K562 (cell line): ENCODE measurements around the gene KCNK16. TPM values are rescaled to one million over a fixed set of nuclear protein-coding genes. Genes with fewer than 3 reads are reported as not detected.
A peak's percentile ranks its signal among the peaks of the same experiment; 100 is the strongest.

ENCODE experiments used
- ATAC-seq: fragments of 200-7000 bp; cut with Tn5 transposase; 3 replicates; pipeline ENCODE4 v1.9.1; 2020; ENCODE audit warnings: moderate library complexity
- BruUV-seq: library from RNA; stranded (reverse); fragments of 400-500 nt; replicated peaks from 2 replicates; lab custom pipeline; 2021; lab: Mats Ljungman, UMichigan
- CTCF ChIA-PET: fragments of 300-600 bp; formaldehyde crosslinking; extraction: SDS; loops from one replicate; lab custom pipeline; 2021; ENCODE audit warnings: low intra/inter-chr PET ratio; lab: Yijun Ruan, JAX
- POLR2A ChIA-PET: fragments of 300-600, 350-650 bp; sonication (Branson Sonifier 250); formaldehyde crosslinking; extraction: SDS; loops from one replicate; lab custom pipeline; 2021; ENCODE audit warnings: antibody characterized with exemption, inconsistent platforms; lab: Yijun Ruan, JAX
- DNase-seq, 4 experiments: peaks; one replicate each; pipeline versions ENCODE4 v3.0.0 to v3.0.0-alpha.2; 2011 to 2018; ENCODE audit warnings: low spot score in 3 of 4, mixed read lengths in 3 of 4; ENCODE audit errors: extremely low read depth in 1 of 4
- FAIRE-seq: peaks from 2 replicates; lab custom pipeline; 2011; peaks lifted over from hg19 to GRCh38; lab: Jason Lieb, UNC
- H2AFZ ChIP-seq: 2 replicates; pipeline ENCODE4 v1.6.0; 2011; ENCODE audit warnings: low read depth, low read length, control low read depth, inconsistent platforms
- H3K27ac ChIP-seq: fragments of 200-600 bp; 3 replicates; pipeline ENCODE4 v1.8.0; 2011; ENCODE audit warnings: low read depth, mild to moderate bottlenecking, control low read depth, inconsistent platforms, low read length, moderate library complexity, mixed read lengths; ENCODE audit errors: extremely low read depth
- H3K27me3 ChIP-seq, 2 experiments: fragments of 300-600 bp in 1 of 2; 2 replicates in 1 of 2; 3 replicates in 1 of 2; pipeline versions ENCODE4 v1.6.0 to v1.8.0; 2011; ENCODE audit warnings: inconsistent platforms in 2 of 2, low read length in 2 of 2, mild to moderate bottlenecking in 1 of 2, mixed read lengths in 1 of 2, moderate library complexity in 1 of 2; ENCODE audit not compliant: control insufficient read depth in 2 of 2, insufficient read depth in 2 of 2
- H3K36me3 ChIP-seq: fragments of 300-600 bp; 3 replicates; pipeline ENCODE4 v1.8.0; 2011; ENCODE audit warnings: mild to moderate bottlenecking, low read length, inconsistent platforms; ENCODE audit not compliant: control insufficient read depth, insufficient read depth
- H3K4me1 ChIP-seq, 2 experiments: fragments of 200-600 bp in 1 of 2; replicated peaks in 1 of 2; 2 replicates in 1 of 2; 3 replicates in 1 of 2; pipeline versions ENCODE4 v1.5.1 to v1.8.0; 2011; ENCODE audit warnings: inconsistent platforms in 2 of 2, low read length in 2 of 2, mild to moderate bottlenecking in 1 of 2, mixed read lengths in 1 of 2, moderate library complexity in 1 of 2; ENCODE audit not compliant: control insufficient read depth in 2 of 2, insufficient read depth in 2 of 2
- H3K4me2 ChIP-seq: 2 replicates; pipeline ENCODE4 v1.6.1; 2011; ENCODE audit warnings: low read length, control low read depth, inconsistent platforms, mixed read lengths; ENCODE audit not compliant: insufficient read depth
- H3K4me3 ChIP-seq: fragments of 200-600 bp; sonication (generic), shearing (Covaris generic); 2 replicates; pipeline ENCODE4 v1.5.1; 2016; ENCODE audit warnings: control low read depth, inconsistent platforms
- H3K79me2 ChIP-seq: fragments of 200-600 bp; 3 replicates; pipeline ENCODE4 v1.8.0; 2011; ENCODE audit warnings: low read length, inconsistent platforms; ENCODE audit not compliant: control insufficient read depth, insufficient read depth
- H3K9ac ChIP-seq, 2 experiments: 2 replicates each; pipeline versions ENCODE4 v1.6.0 to v1.6.1; 2011; ENCODE audit warnings: low read depth in 2 of 2, low read length in 2 of 2, control low read depth in 1 of 2, inconsistent platforms in 1 of 2, mild to moderate bottlenecking in 1 of 2, mixed read lengths in 1 of 2; ENCODE audit not compliant: insufficient read depth in 1 of 2
- H3K9me1 ChIP-seq: one replicate; pipeline ENCODE4 v1.6.0; 2011; ENCODE audit warnings: inconsistent platforms, mild to moderate bottlenecking, low read length, moderate library complexity; ENCODE audit not compliant: control insufficient read depth, insufficient read depth
- H3K9me3 ChIP-seq: replicated peaks from 2 replicates; pipeline ENCODE4 v1.5.1; 2011; ENCODE audit warnings: low read depth, low read length, inconsistent platforms; ENCODE audit not compliant: control insufficient read depth, insufficient read depth
- H4K20me1 ChIP-seq: replicated peaks from 2 replicates; pipeline ENCODE4 v1.6.1; 2011; ENCODE audit warnings: low read length, inconsistent platforms, mixed read lengths; ENCODE audit not compliant: control insufficient read depth, insufficient read depth
- ID3 ChIP-seq, 2 experiments: fragments of 250-450 bp in 1 of 2; fragments of 450-650 bp in 1 of 2; sonication (Bioruptor Pico) in 1 of 2; IDR thresholded peaks; 2 replicates each; pipeline versions ENCODE4 v1.6.1 to v1.8.0; 2016 to 2021; ENCODE audit warnings: mild to moderate bottlenecking in 2 of 2, moderate library complexity in 2 of 2, missing compliant biosample characterization in 1 of 2, missing genetic modification characterization in 1 of 2
- KLF1 ChIP-seq: fragments of 450-650 bp; IDR thresholded peaks from 2 replicates; pipeline ENCODE4 v1.6.1; 2016; ENCODE audit warnings: missing genetic modification characterization, missing compliant biosample characterization
- PKNOX1 ChIP-seq: fragments of 450-650 bp; IDR thresholded peaks from 2 replicates; pipeline ENCODE4 v1.6.1; 2016
- SFPQ ChIP-seq: fragments of 200-400 bp; formaldehyde crosslinking; IDR thresholded peaks from 2 replicates; pipeline ENCODE4 v1.6.1; 2017; ENCODE audit warnings: mild to moderate bottlenecking, low read depth, low read length, moderate library complexity
- TAF7 ChIP-seq: fragments of 450-650 bp; IDR thresholded peaks from 2 replicates; pipeline ENCODE4 v1.6.1; 2016; ENCODE audit warnings: missing genetic modification characterization, missing compliant biosample characterization
- WGBS: fragments of 100-300 bp; shearing (Covaris generic); methylation state at CpG from one replicate; pipeline ENCODE4 v1.1.6; 2016; ENCODE audit warnings: low coverage, mixed read lengths; ENCODE audit not compliant: insufficient coverage; ENCODE audit errors: missing lambda C conversion rate; 5-methylcytosine and 5-hydroxymethylcytosine counted together
- in situ Hi-C: fragments of 300-500 bp; cut with MboI; formaldehyde crosslinking; loops from 4 replicates; pipeline ENCODE4 v1.15.0; 2018; ENCODE audit warnings: inconsistent platforms, mixed read lengths
- intact Hi-C: fragments of 100-400 bp; cut with micrococcal nuclease; formaldehyde crosslinking; loops from 2 replicates; pipeline ENCODE4 v1.14.2; 2022
- polyA plus RNA-seq, 8 experiments: library from polyadenylated mRNA; depleted of rRNA in 4 of 8; stranded (reverse) in 5 of 8; unstranded in 3 of 8; fragments of >200 nt; fragmentation: Nextera tagmentation in 2 of 8; fragmentation: Illumina TruSeq in 1 of 8; extraction: Ambion mirVana in 2 of 8; extraction: Trizol in 1 of 8; gene quantifications; 2 replicates each; pipeline versions ENCODE4 v1.2.1 to v1.2.3, GENCODE V29; 2011 to 2014; ENCODE audit warnings: inconsistent platforms in 1 of 8, missing spikeins in 1 of 8
- total RNA-seq, 7 experiments: library from RNA; depleted of rRNA in 6 of 7; stranded (reverse); fragments of >200 nt in 6 of 7; fragmentation: Illumina TruSeq in 2 of 7; extraction: Trizol in 2 of 7; gene quantifications; 2 replicates each; pipeline versions ENCODE4 v1.2.1 to v1.2.3, GENCODE V29; 2011 to 2021; ENCODE audit warnings: low replicate concordance in 1 of 7

The KCNK16 gene
- total and polyA plus RNA-seq, 9 of the 15 experiments (the other 6 are each of a cell fraction or from before 2014, with no cell fraction given), result not detected

- CTCF ChIA-PET, result no interaction called here
- Histone ChIP-seq H3K4me1 (no peaks in the 10 kb centered on the region), H3K9me3 (no peaks in the 10 kb centered on the region), H3K27ac (no peak overlapping the region), H3K4me3 (no peak overlapping the region)
- DNase-seq, result no peak
- WGBS, result 2% methylated on average over 9 of the region's 9 CpGs
- FAIRE-seq, result no peak
- no TSS peak for BruUV-seq
- TF ChIP-seq KLF1 (tag), result no peak
- peak; percentile 28; the same call in 1 of the 2 replicates for TF ChIP-seq PKNOX1
- TF ChIP-seq TAF7 (tag), result no peak
- TF ChIP-seq ID3 (CRISPR knock-in tag; IDR thresholded peaks at IDR 0.05), result no peak
- TF ChIP-seq ID3 (tag; IDR thresholded peaks at IDR 0.05), result no peak
- TF ChIP-seq SFPQ, result no peak
- TF ChIP-seq, all 486 proteins: peak for 1
- no peak for ATAC-seq
- Histone ChIP-seq H4K20me1 (peaks cover 11% of the 10 kb centered on the region; the same call in 1 of the 2 replicates), H3K27me3 (peaks cover 5 to 15% of the 10 kb centered on the region in 2 experiments; a peak in 3 of 5 replicates), H3K36me3 (no peaks in the 10 kb centered on the region), H3K79me2 (no peaks in the 10 kb centered on the region), H3K4me2 (no peak overlapping the region), H3K9ac (no peak overlapping the region), H3K9me1 (no peaks in the 10 kb centered on the region), H2AFZ (no peak overlapping the region)
- intact Hi-C loops, result no loop called here
- POLR2A ChIA-PET, result interaction anchor here (0.7 kb wide), 1 partner anchor 8 kb away, joined by 3 read pairs; no protein-coding TSS in a partner anchor
- in situ Hi-C loops, result no loop called here
Observed at GRCh38 chr6:39343396-39343870, 20.9 kb upstream of the KCNK16 start.
